HG03135 (cell line): ENCODE measurements around the gene ASB15.
"Not testable (repeated sequence)": the region's sequence is repeated elsewhere in the genome, so short reads cannot be mapped to it uniquely, and the experiment has no call there.

Source experiments
- ATAC-seq: cut with Tn5 transposase; IDR thresholded peaks from one replicate; pipeline ENCODE4 v1.9.1; 2021; ENCODE audit warnings: mild to moderate bottlenecking, moderate library complexity; ENCODE audit not compliant: unreplicated experiment

The ASB15 gene

DNA sequence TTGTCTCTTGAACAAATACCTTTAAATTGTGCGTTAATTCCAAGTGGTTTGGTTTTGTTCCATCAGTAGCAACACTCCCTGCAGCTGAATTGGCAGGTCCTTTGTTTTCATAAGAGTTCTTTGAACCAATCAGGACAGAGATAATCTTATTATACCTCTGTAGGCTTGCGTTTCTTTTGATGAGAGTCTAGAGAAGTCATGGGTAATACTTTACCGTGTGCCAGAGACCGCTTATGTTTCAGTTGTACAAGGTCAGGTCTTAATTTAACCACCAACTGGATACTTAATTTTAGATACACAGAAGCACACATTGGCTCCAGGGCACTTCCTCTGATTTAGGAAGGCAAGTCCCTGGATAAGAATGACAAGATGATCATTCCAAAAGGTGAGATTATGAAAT is at the start of gene ASB15:
ASB15 (plus strand) TSS at position 292 of the 400 bp plus-strand sequence. CDS start 12,682 bp downstream, outside the sequence.
- no peak for ATAC-seq

- not testable (repeated sequence) for ATAC-seq
Measured at GRCh38 chr7:123552134-123552533, 49.5 kb upstream of the ASB15 start.

DNA sequence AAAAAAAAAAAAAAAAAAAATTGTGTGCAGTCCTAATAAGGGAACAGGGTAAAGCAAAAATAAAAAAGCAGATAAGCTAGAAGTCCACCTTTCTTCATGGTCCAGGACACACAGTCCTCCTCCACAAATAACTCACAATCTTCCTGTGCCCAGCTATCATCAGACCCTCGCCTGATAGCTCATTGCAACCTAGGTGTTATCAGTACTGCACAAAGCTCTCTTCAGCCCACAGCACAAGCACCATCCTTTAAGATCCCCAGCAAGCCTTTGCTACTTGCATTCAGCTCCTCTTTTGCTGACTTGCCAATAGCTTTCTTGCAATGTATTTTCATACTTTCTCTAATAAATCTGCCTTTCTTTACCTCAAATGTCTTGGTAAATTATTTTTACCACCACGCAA is 49.0 kb upstream of the ASB15 start:
- ATAC-seq, result no peak

DNA sequence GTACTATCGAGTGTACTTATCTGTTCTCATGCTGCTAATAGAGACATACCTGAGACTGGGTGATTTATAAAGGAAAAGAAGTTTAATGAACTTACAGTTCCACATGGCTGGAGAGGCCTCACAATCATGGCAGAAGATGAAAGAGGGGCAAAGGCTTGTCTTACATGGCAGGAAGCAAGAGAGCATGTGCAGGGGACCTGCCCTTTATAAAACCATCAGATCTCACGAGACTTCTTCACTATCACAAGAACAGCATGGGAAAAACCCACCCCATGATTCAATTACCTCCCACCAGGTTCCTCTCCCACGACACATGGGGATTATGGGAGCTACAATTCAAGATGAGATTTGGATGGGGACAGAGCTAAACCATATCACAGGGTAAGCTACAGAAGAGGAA is 48.5 kb upstream of the ASB15 start:
- ATAC-seq, result no peak

- ATAC-seq, result no peak
Measured at GRCh38 chr7:123555484-123555883, 46.1 kb upstream of the ASB15 start.

GRCh38 chr7:123557016-123557397 is 44.6 kb upstream of the ASB15 start:
- ATAC-seq, result no peak

GRCh38 chr7:123557398-123558288 is 44.0 kb upstream of the ASB15 start, which contains the start of gene NDUFA5:
Gene NDUFA5 (minus strand): TSS chr7:123557818. CDS start chr7:123557795, 23 bp downstream.
- ATAC-seq, result peak; percentile 97

DNA sequence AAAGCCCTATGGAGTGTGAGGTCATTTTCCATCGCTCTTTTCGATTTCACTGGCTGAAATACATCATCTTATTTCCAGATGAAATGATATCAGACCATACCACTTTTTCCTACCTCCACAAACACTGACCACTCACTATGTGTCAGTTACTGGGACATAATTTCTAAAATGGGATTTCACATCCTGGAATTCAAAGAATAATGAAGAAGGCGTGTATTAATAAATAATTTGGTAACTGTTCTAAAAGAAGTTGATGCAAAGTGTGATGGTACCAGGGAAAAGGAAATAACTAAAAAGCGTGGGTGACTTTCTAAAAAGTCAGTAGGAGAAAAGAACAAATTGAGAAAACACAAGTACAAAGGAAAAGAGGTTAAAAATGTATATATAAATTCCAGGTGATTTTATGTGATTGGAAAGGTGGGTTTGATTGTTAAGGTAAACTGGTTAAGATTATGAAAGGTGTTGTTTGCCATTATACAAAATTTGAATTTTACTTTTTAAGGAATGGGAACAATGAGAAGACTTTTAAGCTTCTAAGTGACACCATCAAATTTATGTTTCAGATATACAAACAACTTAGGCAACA is 43.2 kb upstream of the ASB15 start:
- no peak for ATAC-seq

DNA sequence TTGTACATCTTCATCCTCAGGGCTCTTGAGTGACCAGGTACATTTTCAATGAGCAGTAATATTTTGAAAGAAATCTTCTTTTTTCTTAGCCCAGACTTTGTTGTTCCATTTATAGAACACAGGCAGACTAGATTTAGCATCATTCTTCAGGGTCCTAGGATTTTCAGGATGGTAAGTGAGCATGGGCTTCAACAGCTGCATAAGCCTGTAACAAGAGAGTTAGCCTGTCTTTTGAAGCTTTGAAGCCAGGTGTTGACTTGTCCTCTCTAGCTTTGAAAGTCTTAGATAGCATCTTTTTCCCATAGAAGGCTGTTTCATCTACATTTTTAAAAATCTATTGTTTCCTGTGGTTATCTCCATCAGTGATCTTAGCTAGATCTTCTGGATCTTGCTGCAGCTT is 39.5 kb upstream of the ASB15 start:
- no peak for ATAC-seq

DNA sequence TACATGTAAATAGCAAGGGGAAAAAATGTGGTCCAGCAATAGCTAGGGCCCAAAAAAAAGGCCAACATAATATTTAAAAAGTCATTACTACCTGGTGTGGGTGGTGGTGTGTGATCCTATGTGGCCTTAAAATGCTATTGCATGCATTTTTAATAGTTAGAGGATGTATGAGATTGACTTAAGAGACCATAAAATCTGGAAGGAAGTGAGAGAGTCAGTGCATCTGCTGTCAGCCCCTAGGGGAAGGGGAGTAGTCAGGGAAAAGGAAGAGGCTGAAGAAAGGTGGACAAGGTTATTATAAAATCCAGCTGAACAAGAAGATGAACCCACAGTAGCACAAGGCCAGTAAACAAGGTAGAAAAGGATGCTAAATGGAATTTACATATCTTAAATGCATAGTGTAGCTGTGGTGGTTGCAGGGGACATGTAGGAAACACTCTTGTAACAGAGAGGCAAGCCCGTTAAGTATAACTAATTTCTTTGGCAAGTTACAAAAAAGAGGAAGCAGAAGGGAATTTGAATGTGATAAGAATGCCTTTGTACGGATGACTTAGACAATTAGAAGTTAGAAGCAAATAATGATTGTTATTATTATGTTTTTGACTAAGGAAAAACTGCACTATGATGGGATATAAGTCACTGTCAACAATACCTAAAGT is 32.1 kb upstream of the ASB15 start:
- no peak for ATAC-seq

GRCh38 chr7:123570390-123571182 is 31.0 kb upstream of the ASB15 start:
- ATAC-seq, result no peak

GRCh38 chr7:123571187-123571586 is 30.4 kb upstream of the ASB15 start:
- no peak for ATAC-seq

- ATAC-seq, result no peak
Measured at GRCh38 chr7:123571684-123572083, 29.9 kb upstream of the ASB15 start.

DNA sequence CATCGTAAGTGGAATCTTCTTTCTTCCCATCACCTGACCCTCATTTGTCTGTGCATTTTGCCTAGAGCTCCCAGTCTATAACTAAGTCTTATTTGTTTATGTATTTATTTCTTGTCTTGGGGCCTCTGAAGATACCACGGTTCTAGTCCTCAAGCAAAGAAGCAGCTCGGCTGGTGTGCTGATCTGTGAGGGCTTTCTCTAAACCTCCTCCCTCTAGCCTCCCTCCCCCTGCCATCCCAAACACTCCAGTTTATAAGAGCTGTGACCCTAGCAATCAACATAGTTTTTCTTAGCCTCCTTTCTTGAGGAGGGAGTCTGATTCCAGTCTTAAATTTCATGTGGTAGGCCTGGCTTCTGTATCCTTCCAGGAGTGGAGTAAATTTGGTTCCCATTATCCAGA is 28.3 kb upstream of the ASB15 start:
- ATAC-seq, result no peak

- ATAC-seq, result no peak
Measured at GRCh38 chr7:123573896-123574467, 27.6 kb upstream of the ASB15 start.

DNA sequence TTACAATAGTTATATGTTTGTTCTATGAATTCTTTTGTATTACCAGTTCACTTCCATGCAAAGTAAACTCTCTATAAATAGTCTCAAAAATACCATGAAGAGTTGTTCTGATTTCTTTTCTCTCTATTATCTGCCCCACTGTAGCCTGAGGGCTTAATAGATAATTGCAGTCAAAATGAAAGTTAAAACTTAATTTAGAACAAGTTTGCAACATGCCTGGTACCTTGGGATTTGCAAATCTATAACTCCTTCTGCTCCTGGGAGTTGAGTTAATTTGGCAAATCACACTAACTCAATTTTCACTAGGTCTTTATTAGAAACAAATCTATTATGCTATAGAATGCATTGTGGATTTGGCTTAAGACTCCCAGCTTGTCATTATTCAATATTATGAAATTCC is 22.2 kb upstream of the ASB15 start:
- ATAC-seq, result no peak

DNA sequence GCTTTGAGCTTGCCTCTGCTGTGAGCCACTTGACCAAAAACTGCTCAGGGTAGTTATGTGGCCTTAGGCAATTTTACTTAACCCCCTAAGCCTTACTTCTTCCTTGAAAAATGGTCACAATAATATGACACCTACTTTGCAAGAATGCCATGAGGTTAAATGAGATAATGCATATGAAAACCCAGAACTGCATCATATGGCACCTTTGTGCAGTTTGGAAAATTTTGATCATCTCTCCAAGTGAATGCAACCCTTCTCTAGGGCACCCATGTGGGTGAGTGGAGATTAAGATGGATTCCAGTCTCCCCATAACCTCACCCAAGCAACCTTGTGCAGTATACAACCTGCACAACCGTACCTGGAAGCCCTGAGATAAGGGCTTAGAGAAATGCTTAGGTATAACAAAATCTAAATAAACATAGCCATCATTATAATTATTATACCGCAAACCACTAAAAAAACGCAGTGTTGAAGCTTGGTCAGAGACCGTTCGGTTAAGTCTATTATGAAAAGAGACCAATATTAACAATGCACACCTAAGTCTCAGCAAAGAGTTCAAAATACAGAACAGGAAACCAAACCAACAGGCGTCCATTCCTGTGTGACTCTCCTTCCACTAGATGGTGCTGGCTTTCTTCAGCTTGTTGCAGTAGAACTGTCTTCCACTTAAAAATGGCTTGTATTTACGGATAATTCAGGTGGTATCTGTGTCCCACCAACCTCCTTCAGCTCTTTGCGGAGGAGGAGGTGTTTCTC is 21.0 kb upstream of the ASB15 start:
- peak; percentile 86 for ATAC-seq

DNA sequence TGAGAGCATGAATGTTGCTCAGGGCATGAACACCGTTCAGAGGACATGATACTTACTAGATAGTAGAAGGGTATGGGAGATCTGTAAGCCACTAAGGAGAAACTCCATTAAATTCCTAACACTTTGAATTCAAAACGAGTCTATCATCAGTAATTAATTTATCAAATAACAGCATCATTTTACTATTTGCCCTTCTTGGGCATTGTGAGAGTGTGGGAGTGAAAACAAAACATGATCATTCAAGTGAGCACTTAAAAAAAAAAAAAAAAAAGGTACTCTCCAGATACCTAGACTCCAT is 20.5 kb upstream of the ASB15 start:
- ATAC-seq, result no peak

DNA sequence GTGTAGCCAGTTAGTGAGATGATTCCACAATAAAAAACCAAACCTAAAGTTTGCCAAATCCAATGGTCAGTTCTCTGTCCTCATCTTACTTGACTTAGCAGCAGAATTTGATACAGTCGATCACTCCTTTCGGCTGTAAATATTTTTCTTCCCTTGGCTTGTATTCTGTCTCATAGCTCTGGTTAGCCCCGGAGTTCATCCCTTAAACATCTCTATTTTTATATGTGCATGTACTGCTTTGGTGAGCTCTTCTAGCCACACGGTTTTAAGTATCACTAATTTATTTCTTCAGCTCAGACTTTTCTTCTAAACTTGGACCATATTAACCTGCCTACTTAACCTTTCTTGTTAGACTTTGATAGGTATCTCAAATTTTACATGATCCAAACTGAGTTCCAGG is 17.8 kb upstream of the ASB15 start:
- no peak for ATAC-seq

GRCh38 chr7:123588376-123588775 is 13.2 kb upstream of the ASB15 start:
- no peak for ATAC-seq
